ENCODE measurements around the gene OR56A4. TPM values are rescaled to one million over a fixed set of nuclear protein-coding genes. Genes with fewer than 3 reads are reported as not detected.
A peak's percentile ranks its signal among the peaks of the same experiment; 100 is the strongest.

OR56A4 gene
- total RNA-seq, 1 donor from 2014 or later = not detected

- no peak for TF ChIP-seq CTCF (IDR thresholded peaks at IDR 0.05; ENCODE audit: borderline replicate concordance)
- Histone ChIP-seq H3K4me1 (no peaks in the 10 kb centered on the region), H3K36me3 (no peaks in the 10 kb centered on the region), H3K4me3 (no peak overlapping the region), H3K27ac (replicated peaks) (no peak overlapping the region), H3K9me3 (replicated peaks) (no peaks in the 10 kb centered on the region), H3K27me3 (ENCODE audit: low read depth) (no peaks in the 10 kb centered on the region)
- intact Hi-C loops (cut with micrococcal nuclease) = no loop called here
- no peak for DNase-seq
Measured at GRCh38 chr11:6006395-6006794, 351 bp downstream of the OR56A4 start.

GRCh38 chr11:6002202-6002699 lies 4.5 kb downstream of the OR56A4 start:
- H3K36me3 ChIP-seq = no peaks in the 10 kb centered on the region
- no peaks in the 10 kb centered on the region for H3K27me3 ChIP-seq (ENCODE audit: low read depth)
- no peak overlapping the region for H3K4me3 ChIP-seq
- no peaks in the 10 kb centered on the region for H3K4me1 ChIP-seq
- no peaks in the 10 kb centered on the region for H3K9me3 ChIP-seq (replicated peaks)
- no peak for TF ChIP-seq CTCF (IDR thresholded peaks at IDR 0.05; ENCODE audit: borderline replicate concordance)
- intact Hi-C loops (cut with micrococcal nuclease) = no loop called here
- peak overlapping the region; percentile 11 for H3K27ac ChIP-seq (replicated peaks)
- no peak for DNase-seq

- Histone ChIP-seq H3K9me3 (replicated peaks) (no peaks in the 10 kb centered on the region), H3K36me3 (no peaks in the 10 kb centered on the region), H3K27ac (replicated peaks) (no peak overlapping the region), H3K27me3 (ENCODE audit: low read depth) (peaks cover 1% of the 10 kb centered on the region), H3K4me1 (no peaks in the 10 kb centered on the region), H3K4me3 (no peak overlapping the region)
- intact Hi-C loops (cut with micrococcal nuclease) = no loop called here
- TF ChIP-seq CTCF (IDR thresholded peaks at IDR 0.05; ENCODE audit: borderline replicate concordance) = no peak
- no peak for DNase-seq
Measured at GRCh38 chr11:5994791-5995190, 12.0 kb downstream of the OR56A4 start.

- Histone ChIP-seq H3K27ac (replicated peaks) (no peak overlapping the region), H3K27me3 (ENCODE audit: low read depth) (peaks cover 7% of the 10 kb centered on the region), H3K4me1 (no peaks in the 10 kb centered on the region), H3K36me3 (no peaks in the 10 kb centered on the region), H3K4me3 (no peak overlapping the region), H3K9me3 (replicated peaks) (no peaks in the 10 kb centered on the region)
- intact Hi-C loops (cut with micrococcal nuclease) = no loop called here
- TF ChIP-seq CTCF (IDR thresholded peaks at IDR 0.05; ENCODE audit: borderline replicate concordance) = peak; percentile 61
- DNase-seq = no peak
Measured at GRCh38 chr11:5992604-5993251, 14.0 kb downstream of the OR56A4 start.

GRCh38 chr11:5992150-5992549 lies 14.6 kb downstream of the OR56A4 start:
- Histone ChIP-seq H3K27me3 (ENCODE audit: low read depth) (peaks cover 11% of the 10 kb centered on the region), H3K36me3 (no peaks in the 10 kb centered on the region), H3K4me1 (no peaks in the 10 kb centered on the region), H3K27ac (replicated peaks) (no peak overlapping the region), H3K4me3 (no peak overlapping the region), H3K9me3 (replicated peaks) (no peaks in the 10 kb centered on the region)
- DNase-seq = no peak
- intact Hi-C loops (cut with micrococcal nuclease) = no loop called here
- no peak for TF ChIP-seq CTCF (IDR thresholded peaks at IDR 0.05; ENCODE audit: borderline replicate concordance)
